Peyer's patch (tissue), 4 donors: ENCODE measurements around the gene TGFB3. TPM values are rescaled to one million over a fixed set of nuclear protein-coding genes. Genes with fewer than 3 reads are reported as not detected.

Experiments used
- DNase-seq, 3 donors: peaks; one replicate each; pipeline ENCODE4 v3.0.0-alpha.2; 2017 to 2019
- H3K27ac ChIP-seq, 4 donors: fragments of 200-600 bp; sonication (generic); one replicate each; pipeline ENCODE4 v1.5.1; 2016 to 2019
- H3K27me3 ChIP-seq, 2 donors: fragments of 200-600 bp; sonication (generic); one replicate each; pipeline ENCODE4 v1.5.1; 2019
- H3K36me3 ChIP-seq, 3 donors: fragments of 200-600 bp; sonication (generic); one replicate each; pipeline ENCODE4 v1.5.1; 2016 to 2019
- H3K4me1 ChIP-seq, 4 donors: fragments of 200-600 bp; sonication (generic); one replicate each; pipeline ENCODE4 v1.5.1; 2016 to 2019
- H3K4me3 ChIP-seq, 4 donors: fragments of 200-600 bp; sonication (generic); 1 replicate in 3 of 4; 2 replicates in 1 of 4; pipeline ENCODE4 v1.5.1; 2016 to 2019; ENCODE audit warnings: mild to moderate bottlenecking in 1 of 4
- H3K9me3 ChIP-seq, 4 donors: fragments of 200-600 bp; sonication (generic); one replicate each; pipeline ENCODE4 v1.5.1; 2016 to 2019; ENCODE audit warnings: mild to moderate bottlenecking in 1 of 4
- POLR2A ChIP-seq, 2 donors: fragments of 450-650 bp; IDR thresholded peaks; one replicate each; pipeline ENCODE4 v1.5.1; 2017; ENCODE audit warnings: antibody characterized with exemption in 2 of 2, mild to moderate bottlenecking in 2 of 2, moderate library complexity in 2 of 2
- total RNA-seq, 4 donors: library from RNA; depleted of rRNA; stranded (reverse); fragments of >200 nt; gene quantifications; one replicate each; pipeline ENCODE4 v1.1.0, GENCODE V29; 2016
- TF ChIP-seq, protein P1 (sequence below), 6 experiments: fragments of 450-650 bp in 4 of 6; fragments of 200-600 bp in 2 of 6; sonication (generic) in 1 of 6; IDR thresholded peaks; one replicate each; pipeline ENCODE4 v1.5.1; 2017 to 2019; ENCODE audit warnings: antibody characterized with exemption in 6 of 6, mild to moderate bottlenecking in 3 of 6, moderate library complexity in 1 of 6

The TGFB3 gene
- total RNA-seq, 4 donors from 2014 or later: 4.2 to 9.2 (median 6.4) TPM

DNA sequence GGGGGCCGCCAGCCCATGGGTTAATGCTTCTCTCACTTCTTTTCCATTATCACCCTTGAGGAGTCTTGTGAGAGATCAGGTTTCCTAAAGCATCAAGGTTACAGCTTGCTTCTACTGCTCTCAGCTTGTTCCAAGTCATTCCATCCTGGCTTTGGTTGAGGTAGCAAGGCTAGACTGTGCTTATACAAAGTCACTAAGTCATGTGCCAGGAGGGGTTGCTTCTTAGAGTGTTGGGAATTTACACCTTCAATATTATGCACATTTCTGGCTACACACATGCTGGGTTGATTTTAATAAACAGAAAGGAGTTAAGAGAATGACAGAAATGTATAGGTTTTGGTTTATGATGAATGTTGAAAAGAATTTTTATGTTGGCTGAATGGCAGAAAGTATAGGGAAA lies 25.6 kb upstream of the TGFB3 start:
- H3K36me3 ChIP-seq: peaks cover 0 to 53% (median 0%) of the 10 kb centered on the region in 3 donors
- no peaks in the 10 kb centered on the region for H3K4me1 ChIP-seq
- H3K9me3 ChIP-seq: no peaks in the 10 kb centered on the region
- no peak overlapping the region for H3K27ac ChIP-seq
- no peaks in the 10 kb centered on the region for H3K27me3 ChIP-seq
- DNase-seq: no peak
- TF ChIP-seq, protein P1, sequence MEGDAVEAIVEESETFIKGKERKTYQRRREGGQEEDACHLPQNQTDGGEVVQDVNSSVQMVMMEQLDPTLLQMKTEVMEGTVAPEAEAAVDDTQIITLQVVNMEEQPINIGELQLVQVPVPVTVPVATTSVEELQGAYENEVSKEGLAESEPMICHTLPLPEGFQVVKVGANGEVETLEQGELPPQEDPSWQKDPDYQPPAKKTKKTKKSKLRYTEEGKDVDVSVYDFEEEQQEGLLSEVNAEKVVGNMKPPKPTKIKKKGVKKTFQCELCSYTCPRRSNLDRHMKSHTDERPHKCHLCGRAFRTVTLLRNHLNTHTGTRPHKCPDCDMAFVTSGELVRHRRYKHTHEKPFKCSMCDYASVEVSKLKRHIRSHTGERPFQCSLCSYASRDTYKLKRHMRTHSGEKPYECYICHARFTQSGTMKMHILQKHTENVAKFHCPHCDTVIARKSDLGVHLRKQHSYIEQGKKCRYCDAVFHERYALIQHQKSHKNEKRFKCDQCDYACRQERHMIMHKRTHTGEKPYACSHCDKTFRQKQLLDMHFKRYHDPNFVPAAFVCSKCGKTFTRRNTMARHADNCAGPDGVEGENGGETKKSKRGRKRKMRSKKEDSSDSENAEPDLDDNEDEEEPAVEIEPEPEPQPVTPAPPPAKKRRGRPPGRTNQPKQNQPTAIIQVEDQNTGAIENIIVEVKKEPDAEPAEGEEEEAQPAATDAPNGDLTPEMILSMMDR (IDR thresholded peaks at IDR 0.05): no peak
- no peak for TF ChIP-seq POLR2A (IDR thresholded peaks at IDR 0.05)
- H3K4me3 ChIP-seq: no peak overlapping the region

DNA sequence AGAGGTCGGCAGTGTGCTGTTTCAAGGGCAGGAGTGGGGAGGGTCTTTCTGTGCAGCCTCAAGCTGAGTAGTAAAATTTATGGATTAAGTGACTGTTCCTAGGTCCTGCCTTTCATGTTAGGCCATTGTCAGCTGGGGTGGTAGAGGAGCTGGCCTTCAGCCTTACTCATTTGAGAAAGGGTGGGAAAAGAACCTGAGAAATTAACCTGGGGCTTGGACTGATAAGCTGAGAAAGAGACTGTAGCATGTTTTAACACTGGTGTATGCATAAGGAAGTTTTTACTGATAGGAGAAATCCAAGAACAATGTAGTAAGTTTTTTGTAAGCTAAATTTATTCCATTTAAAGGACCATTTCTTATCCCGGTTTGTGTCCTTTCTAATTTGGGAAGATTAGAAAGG lies 24.5 kb upstream of the TGFB3 start:
- Histone ChIP-seq H3K36me3 (peaks cover 0 to 53% (median 0%) of the 10 kb centered on the region in 3 donors), H3K9me3 (no peaks in the 10 kb centered on the region), H3K4me3 (no peak overlapping the region), H3K27me3 (no peaks in the 10 kb centered on the region), H3K4me1 (no peaks in the 10 kb centered on the region), H3K27ac (no peak overlapping the region)
- DNase-seq: no peak
- TF ChIP-seq POLR2A (IDR thresholded peaks at IDR 0.05): no peak
- TF ChIP-seq, protein P1 (IDR thresholded peaks at IDR 0.05): no peak

DNA sequence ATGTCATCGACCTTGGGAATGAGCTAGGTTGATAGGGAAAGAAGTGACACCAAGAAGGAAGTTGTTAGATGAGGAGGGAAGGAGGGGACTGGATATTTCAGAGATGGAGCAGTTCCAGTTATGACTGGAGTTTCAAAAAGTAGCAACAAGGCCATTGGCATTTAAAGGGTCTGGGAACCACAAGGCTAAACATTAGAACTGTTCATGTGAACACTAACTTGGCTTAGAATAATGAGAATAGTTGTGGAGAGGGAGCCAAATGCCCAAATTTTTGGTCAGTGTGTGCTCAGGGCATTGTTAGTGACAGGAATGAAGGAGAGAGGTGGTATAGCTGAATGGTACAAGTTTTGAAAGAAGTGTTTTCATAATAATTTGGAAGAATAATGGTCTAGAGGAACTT lies 20.6 kb upstream of the TGFB3 start:
- Histone ChIP-seq H3K27me3 (no peaks in the 10 kb centered on the region), H3K36me3 (peaks cover 0 to 63% (median 0%) of the 10 kb centered on the region in 3 donors), H3K4me1 (no peaks in the 10 kb centered on the region), H3K9me3 (no peaks in the 10 kb centered on the region), H3K27ac (no peak overlapping the region), H3K4me3 (no peak overlapping the region)
- DNase-seq: no peak
- TF ChIP-seq, protein P1 (IDR thresholded peaks at IDR 0.05): no peak

DNA sequence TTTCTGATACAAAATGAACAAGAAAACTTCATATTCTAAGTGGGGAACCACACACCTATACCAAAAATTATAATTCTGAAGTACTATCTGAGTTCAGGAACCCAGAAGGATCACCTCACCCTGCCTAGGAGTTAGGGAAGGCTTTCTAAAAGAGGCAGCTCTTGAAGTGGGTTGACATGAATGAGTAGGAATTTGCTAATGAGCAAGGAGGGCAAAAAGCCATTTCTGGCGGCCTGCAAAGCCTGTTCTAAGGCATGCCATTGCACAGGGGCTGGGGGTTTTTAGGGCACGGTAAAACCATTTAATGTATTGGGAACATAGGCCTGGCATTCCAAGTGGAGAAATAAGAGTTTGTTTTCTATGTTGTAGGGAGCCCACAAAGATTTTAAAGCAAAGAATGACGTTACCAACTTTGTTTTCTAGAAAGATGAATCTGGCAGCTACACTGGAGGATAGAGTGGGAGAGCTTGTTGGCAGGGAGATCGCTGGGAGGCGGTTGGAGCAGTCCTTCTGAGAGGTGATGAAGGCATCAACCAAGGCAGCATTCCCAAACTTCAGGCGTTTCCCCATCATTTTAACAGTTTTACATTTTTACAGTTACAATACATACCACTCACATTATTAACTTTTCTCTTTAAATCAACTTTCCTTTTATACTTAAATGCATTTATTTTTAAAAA lies 17.9 kb upstream of the TGFB3 start:
- TF ChIP-seq, protein P1 (IDR thresholded peaks at IDR 0.05): no peak
- no peak for TF ChIP-seq POLR2A (IDR thresholded peaks at IDR 0.05)
- peaks cover 0 to 48% (median 0%) of the 10 kb centered on the region in 3 donors for H3K36me3 ChIP-seq
- H3K27ac ChIP-seq: no peak overlapping the region
- H3K4me1 ChIP-seq: no peaks in the 10 kb centered on the region
- no peaks in the 10 kb centered on the region for H3K9me3 ChIP-seq
- no peak overlapping the region for H3K4me3 ChIP-seq
- H3K27me3 ChIP-seq: no peaks in the 10 kb centered on the region
- DNase-seq: no peak

DNA sequence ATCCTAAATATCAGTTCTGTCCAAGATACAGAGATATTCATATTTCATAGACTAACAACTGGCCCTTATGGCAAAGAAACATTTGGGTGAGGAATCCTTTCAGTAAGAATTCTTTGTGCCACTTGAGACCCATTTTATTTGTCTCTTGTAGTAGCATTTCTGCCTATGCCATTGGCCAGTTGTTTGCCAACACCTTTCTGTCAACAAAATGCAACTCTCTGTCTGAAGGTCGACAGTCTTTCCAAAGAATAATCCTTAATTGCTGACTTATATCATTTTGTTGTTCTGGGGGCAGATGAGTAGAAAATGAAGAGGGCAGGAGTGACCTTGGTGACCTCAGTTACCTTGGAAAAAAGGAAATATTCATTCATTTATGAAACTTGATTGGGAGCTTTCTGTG lies 14.7 kb upstream of the TGFB3 start:
- Histone ChIP-seq H3K36me3 (peaks cover 0 to 37% (median 0%) of the 10 kb centered on the region in 3 donors), H3K27me3 (no peaks in the 10 kb centered on the region), H3K4me1 (peaks cover 0 to 10% (median 0%) of the 10 kb centered on the region in 4 donors), H3K27ac (peak overlapping the region in 1 of 4 donors; percentile 67), H3K4me3 (no peak overlapping the region), H3K9me3 (no peaks in the 10 kb centered on the region)
- DNase-seq: no peak
- no peak for TF ChIP-seq POLR2A (IDR thresholded peaks at IDR 0.05)

DNA sequence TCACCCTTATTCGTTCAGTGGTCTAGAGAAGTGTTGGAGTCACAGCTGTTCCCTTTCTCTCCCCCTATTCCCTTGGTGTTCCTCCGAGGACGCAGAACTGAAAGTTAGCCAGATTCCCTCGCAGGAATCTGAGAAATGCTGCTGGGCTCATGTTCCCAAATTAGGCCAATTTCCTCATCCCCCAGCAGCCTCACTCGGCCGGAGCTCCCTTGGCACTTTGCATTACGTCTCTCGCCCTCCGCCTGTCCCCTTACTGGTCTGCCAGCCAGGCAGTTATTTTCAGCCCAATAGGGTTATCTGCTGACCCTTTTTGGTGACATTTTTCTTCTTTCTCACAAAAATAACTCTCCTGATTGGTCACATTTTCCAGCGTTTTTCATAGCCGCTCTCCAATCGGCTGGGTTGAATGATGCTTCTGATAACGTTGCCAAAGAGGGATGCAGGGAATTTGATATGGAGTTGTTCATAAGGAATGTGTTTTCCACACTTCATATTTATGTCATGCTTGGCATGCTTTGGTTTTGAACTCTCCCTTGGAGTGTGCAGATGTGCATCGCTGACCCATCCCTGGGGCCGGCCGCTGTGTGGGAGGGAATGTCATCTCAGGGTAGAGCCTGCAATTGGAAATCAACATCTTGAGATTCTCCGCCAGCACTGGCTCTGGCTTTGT lies 13.7 kb upstream of the TGFB3 start:
- Histone ChIP-seq H3K9me3 (no peaks in the 10 kb centered on the region), H3K27ac (peak overlapping the region; percentile 2 to 67 (median 50)), H3K4me3 (no peak overlapping the region), H3K36me3 (peaks cover 0 to 37% (median 0%) of the 10 kb centered on the region in 3 donors), H3K4me1 (peaks cover 0 to 10% (median 0%) of the 10 kb centered on the region in 4 donors), H3K27me3 (no peaks in the 10 kb centered on the region)
- no peak for TF ChIP-seq POLR2A (IDR thresholded peaks at IDR 0.05)
- TF ChIP-seq, protein P1 (IDR thresholded peaks at IDR 0.05): no peak
- DNase-seq: peak in 1 of 3 donors; percentile 54
